Measurements from ENCODE around the gene MAX.

Gene MAX

DNA sequence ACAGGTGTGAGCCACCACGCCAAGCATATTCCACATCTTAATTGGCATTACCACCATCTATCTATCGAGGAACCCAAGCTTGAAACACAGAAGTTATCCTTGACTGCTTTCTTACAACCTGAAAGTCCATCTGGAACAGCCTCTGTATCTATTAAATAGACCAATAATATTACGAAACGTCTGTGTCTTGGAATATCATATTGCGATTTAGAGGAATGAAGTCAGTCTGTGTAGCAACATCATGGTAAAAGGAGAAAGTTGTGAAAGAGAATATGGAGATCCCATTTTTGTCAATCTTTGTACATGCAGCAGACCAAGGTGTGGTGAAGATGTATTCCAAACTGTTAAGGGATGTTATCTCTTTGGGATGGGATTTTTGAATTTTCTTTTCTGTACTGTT, 25.8 kb upstream of the MAX start:
- Histone ChIP-seq H3K9ac (no peak overlapping the region), H3K27ac (no peak overlapping the region), H3K79me2 (ENCODE audit: insufficient read depth, low read depth) (no peaks in the 10 kb centered on the region), H3K4me2 (no peak overlapping the region), H2AFZ (ENCODE audit: low read depth) (no peak overlapping the region), H4K20me1 (ENCODE audit: insufficient read depth) (no peaks in the 10 kb centered on the region), H3K27me3 (ENCODE audit: insufficient read depth, low read depth) (no peaks in the 10 kb centered on the region), H3K36me3 (ENCODE audit: insufficient read depth) (no peaks in the 10 kb centered on the region), H3K4me1 (ENCODE audit: low read depth, poor library complexity, severe bottlenecking) (peaks cover 3% of the 10 kb centered on the region), H3K4me3 (IDR thresholded peaks at IDR 0.05; ENCODE audit: insufficient read depth, low read depth, low read length) (no peak overlapping the region)
- TF ChIP-seq, protein P1, sequence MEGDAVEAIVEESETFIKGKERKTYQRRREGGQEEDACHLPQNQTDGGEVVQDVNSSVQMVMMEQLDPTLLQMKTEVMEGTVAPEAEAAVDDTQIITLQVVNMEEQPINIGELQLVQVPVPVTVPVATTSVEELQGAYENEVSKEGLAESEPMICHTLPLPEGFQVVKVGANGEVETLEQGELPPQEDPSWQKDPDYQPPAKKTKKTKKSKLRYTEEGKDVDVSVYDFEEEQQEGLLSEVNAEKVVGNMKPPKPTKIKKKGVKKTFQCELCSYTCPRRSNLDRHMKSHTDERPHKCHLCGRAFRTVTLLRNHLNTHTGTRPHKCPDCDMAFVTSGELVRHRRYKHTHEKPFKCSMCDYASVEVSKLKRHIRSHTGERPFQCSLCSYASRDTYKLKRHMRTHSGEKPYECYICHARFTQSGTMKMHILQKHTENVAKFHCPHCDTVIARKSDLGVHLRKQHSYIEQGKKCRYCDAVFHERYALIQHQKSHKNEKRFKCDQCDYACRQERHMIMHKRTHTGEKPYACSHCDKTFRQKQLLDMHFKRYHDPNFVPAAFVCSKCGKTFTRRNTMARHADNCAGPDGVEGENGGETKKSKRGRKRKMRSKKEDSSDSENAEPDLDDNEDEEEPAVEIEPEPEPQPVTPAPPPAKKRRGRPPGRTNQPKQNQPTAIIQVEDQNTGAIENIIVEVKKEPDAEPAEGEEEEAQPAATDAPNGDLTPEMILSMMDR (conservative IDR thresholded peaks at IDR 0.05; ENCODE audit: low read depth, low read length): no peak

DNA sequence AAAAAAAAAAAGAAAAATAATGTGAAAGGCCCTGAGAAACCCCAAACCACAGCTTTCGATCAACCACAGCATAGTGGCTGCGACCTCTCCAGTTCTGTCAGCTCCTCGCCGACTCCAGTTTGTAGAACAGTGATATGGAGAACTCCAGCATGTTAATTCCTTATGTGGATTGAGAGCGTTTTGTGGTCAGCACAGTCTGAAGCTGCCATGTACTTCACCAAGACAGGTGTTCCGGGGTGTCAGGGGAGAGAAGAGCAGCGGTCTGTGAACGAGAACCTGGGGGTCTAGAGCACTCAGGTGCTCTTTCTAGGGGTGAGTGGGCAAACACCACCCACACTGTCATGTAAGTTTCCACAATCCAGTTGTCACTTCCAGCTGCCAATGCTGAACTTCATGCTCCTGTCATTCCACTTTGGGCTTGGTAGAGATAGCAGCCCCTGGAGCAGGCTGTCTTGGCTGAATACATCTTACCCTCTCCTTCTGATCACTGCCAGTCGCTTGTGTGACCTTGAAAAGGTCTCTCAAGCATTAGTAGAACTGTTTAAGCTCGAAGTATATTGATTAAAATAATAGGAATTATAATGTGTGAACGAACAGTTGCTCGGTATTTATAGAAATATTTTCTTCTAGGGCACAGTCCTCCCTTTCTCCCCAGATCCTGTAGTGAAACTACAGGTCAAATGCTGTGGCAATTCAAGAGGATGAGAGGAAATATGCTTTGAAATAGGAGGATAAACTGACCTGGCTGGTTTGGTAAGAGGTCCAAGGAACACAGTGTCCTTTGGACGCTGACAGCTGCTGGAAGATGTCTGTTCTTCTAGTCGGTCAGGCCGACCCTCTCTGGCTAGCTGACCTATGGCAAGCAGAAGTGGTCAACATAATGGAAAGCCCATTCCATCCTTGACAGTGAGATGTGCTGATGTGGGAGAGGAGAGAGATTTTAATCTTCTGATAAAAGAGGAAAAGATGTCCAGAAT, 15.7 kb upstream of the MAX start:
- no peaks in the 10 kb centered on the region for H3K79me2 ChIP-seq (ENCODE audit: insufficient read depth, low read depth)
- H3K36me3 ChIP-seq (ENCODE audit: insufficient read depth): no peaks in the 10 kb centered on the region
- H3K4me1 ChIP-seq (ENCODE audit: low read depth, poor library complexity, severe bottlenecking): no peaks in the 10 kb centered on the region
- no peaks in the 10 kb centered on the region for H3K27me3 ChIP-seq (ENCODE audit: insufficient read depth, low read depth)
- H3K27ac ChIP-seq: no peak overlapping the region
- TF ChIP-seq, protein P1 (conservative IDR thresholded peaks at IDR 0.05; ENCODE audit: low read depth, low read length): no peak
- no peaks in the 10 kb centered on the region for H4K20me1 ChIP-seq (ENCODE audit: insufficient read depth)
- H3K9ac ChIP-seq: no peak overlapping the region
- H2AFZ ChIP-seq (ENCODE audit: low read depth): no peak overlapping the region
- H3K4me3 ChIP-seq (IDR thresholded peaks at IDR 0.05; ENCODE audit: insufficient read depth, low read depth, low read length): no peak overlapping the region
- H3K4me2 ChIP-seq: no peak overlapping the region

DNA sequence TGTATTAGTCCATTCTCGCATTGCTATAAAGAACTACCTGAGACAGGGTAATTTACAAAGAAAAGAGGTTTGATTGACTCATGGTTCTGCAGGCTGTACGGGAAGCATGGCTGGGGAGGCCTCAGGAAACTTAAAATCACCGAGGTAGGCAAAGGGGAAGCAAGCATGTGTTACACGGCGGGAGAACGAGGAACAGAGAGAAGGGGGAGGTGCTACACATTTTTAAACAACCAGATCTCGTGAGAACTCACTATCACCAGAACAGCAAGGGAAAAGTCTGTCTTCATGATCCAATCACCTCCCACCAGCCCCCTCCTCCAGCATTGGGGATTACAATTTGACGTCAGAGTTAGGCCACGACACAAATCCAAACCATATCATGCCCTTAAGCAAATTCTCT, 13.3 kb upstream of the MAX start:
- Histone ChIP-seq H3K27me3 (ENCODE audit: insufficient read depth, low read depth) (no peaks in the 10 kb centered on the region), H3K4me3 (IDR thresholded peaks at IDR 0.05; ENCODE audit: insufficient read depth, low read depth, low read length) (no peak overlapping the region), H3K27ac (no peak overlapping the region), H3K4me2 (no peak overlapping the region), H3K36me3 (ENCODE audit: insufficient read depth) (no peaks in the 10 kb centered on the region), H4K20me1 (ENCODE audit: insufficient read depth) (no peaks in the 10 kb centered on the region), H2AFZ (ENCODE audit: low read depth) (no peak overlapping the region), H3K9ac (no peak overlapping the region), H3K4me1 (ENCODE audit: low read depth, poor library complexity, severe bottlenecking) (no peaks in the 10 kb centered on the region), H3K79me2 (ENCODE audit: insufficient read depth, low read depth) (no peaks in the 10 kb centered on the region)
- TF ChIP-seq, protein P1 (conservative IDR thresholded peaks at IDR 0.05; ENCODE audit: low read depth, low read length): no peak

DNA sequence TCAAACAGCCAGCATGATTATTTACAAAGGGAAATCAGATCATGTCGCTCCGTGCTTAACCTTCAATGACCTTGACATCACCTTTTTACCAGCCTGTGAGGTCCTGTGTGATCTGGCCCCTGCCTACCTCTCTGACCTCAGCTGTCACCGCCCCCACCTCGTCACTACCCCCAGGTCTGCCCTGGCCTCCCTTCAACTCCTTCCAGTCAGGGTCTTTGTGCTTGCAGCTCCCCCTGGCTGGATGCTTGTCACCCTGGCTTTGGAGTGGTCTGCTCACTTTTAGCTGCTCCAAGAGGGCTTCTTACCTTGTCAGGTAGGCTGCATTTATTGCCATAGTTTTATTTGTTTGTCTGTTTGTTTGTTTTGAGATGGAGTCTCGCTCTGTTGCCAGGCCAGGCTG, 8.2 kb upstream of the MAX start:
- H2AFZ ChIP-seq (ENCODE audit: low read depth): no peak overlapping the region
- TF ChIP-seq, protein P1 (conservative IDR thresholded peaks at IDR 0.05; ENCODE audit: low read depth, low read length): no peak
- no peak overlapping the region for H3K4me3 ChIP-seq (IDR thresholded peaks at IDR 0.05; ENCODE audit: insufficient read depth, low read depth, low read length)
- H3K9ac ChIP-seq: no peak overlapping the region
- H3K27ac ChIP-seq: no peak overlapping the region
- H3K27me3 ChIP-seq (ENCODE audit: insufficient read depth, low read depth): no peaks in the 10 kb centered on the region
- no peaks in the 10 kb centered on the region for H3K4me1 ChIP-seq (ENCODE audit: low read depth, poor library complexity, severe bottlenecking)
- H3K4me2 ChIP-seq: no peak overlapping the region
- H3K79me2 ChIP-seq (ENCODE audit: insufficient read depth, low read depth): no peaks in the 10 kb centered on the region
- no peaks in the 10 kb centered on the region for H3K36me3 ChIP-seq (ENCODE audit: insufficient read depth)
- H4K20me1 ChIP-seq (ENCODE audit: insufficient read depth): no peaks in the 10 kb centered on the region
